Vagina (tissue), 2 donors: ENCODE data around the gene GSTM4.

Source experiments
- CTCF ChIP-seq, 3 experiments: fragments of 450-650 bp in 2 of 3; fragments of 200-600 bp in 1 of 3; sonication (generic) in 1 of 3; IDR thresholded peaks; one replicate each; pipeline ENCODE4 v1.5.1; 2017 to 2019; ENCODE audit warnings: antibody characterized with exemption in 3 of 3, mild to moderate bottlenecking in 2 of 3, moderate library complexity in 2 of 3
- POLR2A ChIP-seq, 2 donors: fragments of 450-650 bp; IDR thresholded peaks; one replicate each; pipeline ENCODE4 v1.6.1; 2017; ENCODE audit warnings: antibody characterized with exemption in 2 of 2, mild to moderate bottlenecking in 2 of 2, moderate library complexity in 2 of 2

GRCh38 chr1:109609881-109610280 is 46.0 kb upstream of the GSTM4 start:
- TF ChIP-seq CTCF (IDR thresholded peaks at IDR 0.05) = no peak
- no peak for TF ChIP-seq POLR2A (IDR thresholded peaks at IDR 0.05)
